Ecto neural progenitor cell (in vitro differentiated cells): ENCODE results near the gene TEX44.

ENCODE experiments used
- DNase-seq: peaks from one replicate; pipeline ENCODE4 v3.0.0-alpha.2; 2018; ENCODE audit warnings: low spot score

The TEX44 gene

GRCh38 chr2:231604685-231605606 lies 12.3 kb downstream of the TEX44 start:
- DNase-seq: peak; percentile 99

- DNase-seq: no peak
These were observed 13.0 kb downstream of the TEX44 start for GRCh38 chr2:231605607-231606091.

GRCh38 chr2:231606941-231607340 lies 14.3 kb downstream of the TEX44 start:
- DNase-seq: no peak

DNA sequence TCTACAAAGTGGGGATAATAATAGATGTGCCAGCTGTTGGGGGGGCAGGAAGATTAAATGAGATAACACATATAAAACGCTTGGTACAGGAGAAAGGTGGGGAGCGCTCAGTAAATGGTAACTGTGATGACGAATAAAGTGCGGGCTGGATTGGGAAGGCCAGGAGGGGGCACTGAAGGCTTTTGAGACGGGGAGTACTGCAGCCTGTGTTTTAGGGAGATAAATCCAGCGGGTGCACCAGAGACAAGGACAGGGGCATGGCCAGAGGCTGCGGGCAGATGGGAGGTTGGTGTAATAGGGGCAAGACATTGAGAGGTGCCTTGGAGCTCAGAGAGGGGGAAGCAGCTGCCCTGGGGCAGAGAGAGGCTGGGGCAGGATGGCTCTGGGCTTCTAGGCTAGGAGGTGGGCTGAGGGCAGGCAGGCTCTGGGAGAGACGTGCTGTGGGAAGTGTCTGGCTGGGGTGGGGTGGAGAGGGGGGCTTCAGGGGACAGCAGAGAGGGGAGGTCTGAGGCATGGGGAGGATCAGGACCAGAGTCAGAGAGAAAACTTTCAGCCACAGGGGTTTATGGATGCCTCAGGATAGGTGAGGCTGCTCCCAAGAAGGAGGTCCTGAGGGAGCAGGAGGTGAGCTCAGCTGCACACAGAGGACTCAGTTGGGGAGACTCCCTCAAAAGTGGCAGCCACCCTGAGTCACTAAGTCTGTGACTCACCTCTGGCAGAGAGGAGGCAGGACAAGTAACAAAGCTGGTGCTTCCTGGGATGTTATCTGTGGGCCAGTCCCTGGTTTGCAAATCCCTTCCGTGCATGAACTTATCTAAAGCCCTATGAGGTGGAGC lies 18.8 kb downstream of the TEX44 start:
- peak; percentile 62 for DNase-seq

DNA sequence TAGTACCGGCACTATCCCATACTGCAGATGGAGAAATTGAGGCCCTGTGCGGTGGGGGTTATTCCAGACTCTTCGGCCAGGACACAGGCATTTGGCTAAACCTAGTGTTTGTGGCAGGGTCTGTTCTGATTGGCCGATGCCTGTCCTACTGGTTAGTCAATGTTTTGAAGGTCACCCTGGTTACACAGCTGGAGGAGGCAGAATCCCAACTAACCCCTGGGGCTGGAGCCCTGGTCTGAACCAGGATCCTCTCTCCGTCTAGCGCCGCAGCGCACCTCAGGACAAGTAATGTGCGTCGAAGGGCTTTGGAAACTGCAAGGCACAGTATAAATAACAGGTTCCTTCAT lies 19.4 kb downstream of the TEX44 start:
- peak; percentile 74 for DNase-seq

GRCh38 chr2:231612456-231613330 lies 20.0 kb downstream of the TEX44 start:
- DNase-seq: peak; percentile 94

DNA sequence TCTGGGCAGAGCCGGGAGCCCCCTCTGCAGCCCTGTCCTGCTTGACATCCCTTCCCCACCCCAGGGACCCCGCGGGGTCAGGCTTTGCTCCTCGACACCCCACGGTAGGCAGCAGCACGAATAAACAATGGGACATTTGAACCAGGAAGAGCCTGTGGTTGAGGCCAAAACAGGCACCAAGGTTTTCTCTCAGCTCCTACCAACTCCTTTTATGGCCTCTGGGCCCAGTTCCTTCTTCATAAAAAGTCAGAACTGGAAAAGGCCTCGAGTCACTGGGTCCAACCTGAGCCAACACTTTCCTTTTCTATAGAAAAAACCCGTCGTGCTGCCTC lies 20.6 kb downstream of the TEX44 start:
- peak; percentile 61 for DNase-seq

DNA sequence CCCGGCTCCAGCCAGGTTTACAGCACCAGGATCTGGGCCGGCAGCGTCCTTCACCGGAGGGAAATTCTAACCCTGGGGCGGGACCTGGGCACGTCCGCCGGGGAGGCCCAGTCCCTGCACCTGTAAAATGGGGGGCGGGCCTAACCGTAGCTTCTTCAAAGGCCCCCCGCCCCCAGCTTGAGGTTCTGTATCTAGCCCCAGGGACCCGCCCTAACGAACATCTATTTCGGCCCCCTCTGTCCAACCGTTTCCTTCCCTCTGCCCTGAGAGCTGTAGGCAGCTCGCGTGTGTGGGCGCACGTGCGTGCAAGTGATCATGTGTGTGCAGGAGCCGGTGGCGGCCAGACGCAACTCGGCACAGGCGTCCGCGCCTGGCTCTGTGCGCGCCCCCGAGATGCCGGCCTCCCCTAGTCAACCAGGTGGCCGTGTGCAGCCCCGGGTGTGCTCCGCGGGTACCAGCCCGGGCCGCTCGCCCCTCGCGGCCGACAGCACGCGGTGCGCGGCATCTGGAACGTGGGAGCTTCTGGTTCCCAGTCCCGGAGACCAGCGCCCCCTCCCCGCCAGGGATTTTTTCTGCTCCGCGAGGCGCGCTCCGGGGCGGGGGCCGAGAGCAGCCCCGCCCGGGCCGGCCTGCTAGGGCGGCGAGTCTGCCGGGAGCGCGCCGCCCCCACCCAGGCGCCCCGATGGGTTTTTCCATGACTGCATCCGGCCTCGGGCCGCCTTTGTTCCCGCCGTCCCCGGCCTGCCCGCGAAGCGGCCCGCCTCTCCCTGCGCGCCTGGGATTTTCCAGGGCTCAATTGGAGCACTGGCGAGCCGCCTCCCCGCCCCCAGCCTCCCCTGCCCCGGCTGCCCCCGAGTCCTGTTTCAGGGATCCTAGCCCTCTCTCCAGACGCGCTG lies 21.2 kb downstream of the TEX44 start:
- peak; percentile 95 for DNase-seq

GRCh38 chr2:231614559-231615057 lies 21.9 kb downstream of the TEX44 start:
- DNase-seq: no peak

DNA sequence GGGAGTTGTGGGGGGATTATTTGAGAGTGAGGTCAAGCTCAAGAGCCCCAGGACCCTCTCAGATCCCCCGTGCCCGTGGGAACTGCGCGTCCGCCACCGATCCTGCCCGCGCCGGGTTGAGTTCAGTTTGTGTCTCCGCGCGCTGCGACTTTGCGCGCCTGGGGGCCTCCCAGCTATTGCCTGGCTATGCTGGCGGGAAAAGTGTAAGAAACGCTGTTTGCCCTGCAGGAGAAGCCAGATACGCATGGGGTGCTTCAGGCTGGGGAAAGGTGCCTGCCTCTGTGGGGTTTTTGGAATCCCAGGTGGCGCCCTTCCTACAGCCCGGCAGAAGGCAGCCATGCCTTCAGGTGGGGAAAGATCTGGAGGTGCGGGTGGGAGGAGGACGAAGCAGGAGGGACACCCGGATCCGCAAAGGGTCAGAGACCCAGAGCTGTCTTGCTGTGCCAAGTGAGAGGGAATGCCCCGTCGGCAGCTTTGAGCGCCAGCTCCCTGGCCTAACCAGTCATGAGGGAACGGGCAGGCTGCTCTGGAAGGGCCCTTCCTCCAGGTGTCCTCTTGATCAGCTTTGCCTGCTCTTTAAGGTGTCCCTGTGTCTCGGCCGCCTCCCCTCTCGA lies 22.5 kb downstream of the TEX44 start:
- peak; percentile 71 for DNase-seq

- no peak for DNase-seq
These were observed 23.6 kb downstream of the TEX44 start for GRCh38 chr2:231616296-231616695.

GRCh38 chr2:231617059-231617926 lies 24.6 kb downstream of the TEX44 start:
- no peak for DNase-seq

DNA sequence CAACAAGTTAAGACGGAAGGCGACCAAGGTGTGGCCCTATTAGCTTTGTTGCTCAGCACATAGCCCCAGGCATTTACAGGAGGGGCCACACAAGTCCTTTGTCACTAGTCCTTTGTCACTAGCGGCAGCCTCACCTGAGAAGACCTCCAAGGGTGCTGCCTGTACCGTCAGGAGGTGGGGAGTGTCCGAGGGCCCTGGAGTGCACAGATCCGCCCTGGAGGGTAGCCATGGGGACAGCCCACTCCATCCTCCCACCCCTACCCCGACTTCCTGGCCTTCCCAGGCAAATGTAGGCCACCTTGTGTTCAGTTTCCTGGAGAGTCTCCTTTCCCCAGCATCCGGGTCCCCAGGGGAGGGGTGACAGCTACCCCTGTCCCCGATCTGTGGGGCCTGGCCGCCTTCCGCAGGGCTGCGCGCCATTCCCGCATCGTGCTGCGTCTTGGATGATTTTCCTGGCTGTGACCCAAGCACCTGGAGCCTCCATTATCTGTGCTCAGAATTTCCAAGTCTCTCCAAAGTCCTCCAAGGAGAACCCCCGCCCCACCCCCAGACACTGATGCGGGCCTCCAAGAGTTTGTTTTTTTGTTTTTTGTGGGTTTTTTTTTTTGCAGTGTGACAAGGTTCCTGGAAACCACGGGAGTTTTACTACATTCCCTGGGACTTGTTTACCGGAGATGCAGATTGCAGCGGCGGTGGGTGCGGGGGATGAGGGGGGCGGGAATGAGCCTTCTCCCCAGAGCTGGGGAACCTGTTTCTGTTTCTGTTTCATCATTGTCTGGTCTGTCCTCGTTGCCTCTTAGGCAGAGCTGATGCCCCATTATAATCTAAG lies 28.6 kb downstream of the TEX44 start:
- DNase-seq: no peak

- no peak for DNase-seq
These were observed 30.3 kb downstream of the TEX44 start for GRCh38 chr2:231622963-231623362.

DNA sequence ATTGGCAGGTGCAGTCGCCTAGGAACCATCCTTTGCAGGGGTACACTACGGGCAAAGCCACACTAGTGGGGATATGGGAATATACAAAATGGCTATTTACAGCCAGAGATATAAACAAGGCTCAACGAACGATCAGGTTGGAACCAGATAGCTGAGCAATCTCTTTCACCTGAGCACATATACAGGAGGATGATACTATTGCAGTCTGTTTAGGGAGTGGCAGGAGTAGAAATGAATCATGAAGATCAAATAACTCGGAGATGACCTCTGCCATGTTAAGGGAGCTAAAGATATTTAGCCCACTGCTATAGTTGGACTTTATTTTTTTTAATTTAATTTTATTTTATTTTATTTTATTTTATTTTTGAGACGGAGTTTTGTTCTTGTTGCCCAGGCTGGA lies 33.8 kb downstream of the TEX44 start:
- DNase-seq: no peak

DNA sequence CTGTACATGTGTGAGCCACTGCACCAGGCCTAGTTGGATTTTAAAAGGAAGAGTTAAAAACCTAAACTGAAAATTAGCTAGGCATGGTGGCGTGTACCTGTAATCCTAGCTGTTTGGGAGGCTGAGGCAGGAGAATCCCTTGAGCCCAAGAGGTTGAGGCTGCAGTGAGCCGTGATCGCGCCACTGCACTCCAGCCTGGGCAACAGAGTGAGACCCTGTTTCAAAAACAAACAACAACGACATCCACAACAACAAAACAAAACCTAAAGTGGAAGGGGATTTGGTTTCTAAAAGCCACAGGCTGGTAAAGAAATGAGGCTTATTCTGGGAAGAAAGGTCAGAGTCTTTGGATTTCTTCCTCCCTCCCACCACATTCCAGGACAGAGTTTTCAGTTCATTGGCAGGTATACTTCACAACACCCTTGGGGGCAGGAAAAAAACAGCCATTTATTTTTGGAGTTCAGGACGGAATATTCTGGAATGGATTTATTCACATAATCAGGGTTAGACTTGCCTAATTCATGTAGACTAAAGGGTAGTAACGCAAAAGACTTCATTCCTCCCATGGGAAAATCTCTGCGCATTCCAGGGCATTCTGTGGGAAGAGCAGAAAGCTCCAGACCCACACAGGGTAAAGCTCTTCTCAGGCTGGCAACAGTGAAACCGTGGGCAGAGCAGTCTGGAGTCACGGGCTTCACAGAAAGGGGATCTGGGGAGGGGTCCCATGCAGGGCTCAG lies 34.9 kb downstream of the TEX44 start:
- DNase-seq: no peak

- DNase-seq: no peak
These were observed 40.0 kb downstream of the TEX44 start for GRCh38 chr2:231632559-231633142.
